Central memory CD8-positive, alpha-beta T cell (primary cell): ENCODE results near the gene MASP1.

Source experiments
- ATAC-seq: fragments of 150-1000 bp; cut with Tn5 transposase; replicated peaks from 2 replicates; pipeline ENCODE4 v1.10.0; 2022; ENCODE audit warnings: mild to moderate bottlenecking, moderate FRiP score, moderate number of reproducible peaks; ENCODE audit not compliant: poor library complexity, severe bottlenecking; ENCODE audit errors: extremely low read depth
- DNase-seq, 2 donors: peaks; one replicate each; pipeline ENCODE4 v3.0.0; 2021; ENCODE audit warnings: low spot score in 2 of 2
- H3K27ac Mint-ChIP-seq: one replicate; pipeline ENCODE4 v1.8.0; 2022; ENCODE audit warnings: low read depth, mild to moderate bottlenecking, moderate library complexity, mixed read lengths
- H3K27me3 Mint-ChIP-seq: one replicate; pipeline ENCODE4 v1.8.0; 2022; ENCODE audit warnings: mixed read lengths
- H3K36me3 Mint-ChIP-seq: one replicate; pipeline ENCODE4 v1.8.0; 2022; ENCODE audit warnings: mild to moderate bottlenecking, moderate library complexity, mixed read lengths; ENCODE audit not compliant: insufficient read depth
- H3K4me1 Mint-ChIP-seq: one replicate; pipeline ENCODE4 v1.8.0; 2022; ENCODE audit warnings: mixed read lengths
- H3K4me3 Mint-ChIP-seq: one replicate; pipeline ENCODE4 v1.8.0; 2022; ENCODE audit warnings: mild to moderate bottlenecking, moderate library complexity, mixed read lengths
- H3K9me3 Mint-ChIP-seq: one replicate; pipeline ENCODE4 v1.8.0; 2022; ENCODE audit warnings: mixed read lengths

The MASP1 gene

GRCh38 chr3:187227658-187228258 is 63.8 kb downstream of the MASP1 start:
- no peak overlapping the region for H3K4me3 Mint-ChIP-seq
- H3K36me3 Mint-ChIP-seq: no peaks in the 10 kb centered on the region
- no peak for ATAC-seq
- no peaks in the 10 kb centered on the region for H3K9me3 Mint-ChIP-seq
- peaks cover 11% of the 10 kb centered on the region for H3K27me3 Mint-ChIP-seq
- DNase-seq: no peak
- no peak overlapping the region for H3K27ac Mint-ChIP-seq
- no peaks in the 10 kb centered on the region for H3K4me1 Mint-ChIP-seq

GRCh38 chr3:187223799-187224198 is 67.7 kb downstream of the MASP1 start:
- H3K4me3 Mint-ChIP-seq: no peak overlapping the region
- H3K9me3 Mint-ChIP-seq: no peaks in the 10 kb centered on the region
- ATAC-seq (no peak), DNase-seq (no peak)
- no peaks in the 10 kb centered on the region for H3K4me1 Mint-ChIP-seq
- H3K27me3 Mint-ChIP-seq: peaks cover 14% of the 10 kb centered on the region
- no peaks in the 10 kb centered on the region for H3K36me3 Mint-ChIP-seq
- no peak overlapping the region for H3K27ac Mint-ChIP-seq

DNA sequence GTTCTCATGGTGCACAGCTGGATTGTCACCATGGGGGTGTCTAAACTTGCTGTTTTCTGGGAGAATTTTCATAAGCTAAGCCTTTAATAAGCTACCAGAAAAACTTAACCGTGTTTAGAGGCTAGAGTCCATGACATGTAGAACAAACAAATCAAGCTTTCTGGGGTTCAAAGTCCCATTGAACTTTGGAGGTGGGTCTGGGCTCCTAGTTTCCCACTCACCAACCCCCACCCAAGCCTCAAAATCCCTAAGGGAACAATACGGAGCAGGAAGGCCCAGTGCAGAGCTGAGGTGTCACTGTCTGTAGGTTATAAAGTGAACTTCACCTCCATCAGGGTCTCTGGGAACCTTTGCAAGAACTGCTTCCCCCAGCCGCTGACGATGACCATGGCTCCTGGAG is 68.7 kb downstream of the MASP1 start:
- H3K27me3 Mint-ChIP-seq: peaks cover 24% of the 10 kb centered on the region
- H3K9me3 Mint-ChIP-seq: no peaks in the 10 kb centered on the region
- H3K4me1 Mint-ChIP-seq: no peaks in the 10 kb centered on the region
- H3K36me3 Mint-ChIP-seq: no peaks in the 10 kb centered on the region
- no peak overlapping the region for H3K4me3 Mint-ChIP-seq
- DNase-seq (no peak), ATAC-seq (no peak)
- no peak overlapping the region for H3K27ac Mint-ChIP-seq

DNA sequence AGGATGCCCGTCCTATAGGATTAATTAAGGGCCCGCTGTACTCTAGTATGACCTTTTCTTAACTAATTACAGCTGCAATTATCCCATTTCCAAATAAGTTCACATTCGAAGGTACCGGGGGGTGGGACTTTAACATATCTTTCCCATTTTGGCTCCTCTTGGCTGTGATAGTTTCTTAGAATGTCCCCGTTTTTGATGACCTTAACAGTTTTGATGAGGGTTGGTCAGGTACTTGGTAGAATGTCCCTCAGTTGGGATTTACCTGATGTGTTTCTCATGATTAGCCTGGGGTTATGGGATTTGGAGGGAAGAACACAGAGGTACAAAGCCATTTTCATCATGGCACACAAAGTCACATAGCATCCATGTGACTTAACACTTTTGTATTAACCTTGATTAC is 76.1 kb downstream of the MASP1 start:
- Mint-ChIP-seq H3K27me3 (peaks cover 16% of the 10 kb centered on the region), H3K4me1 (no peaks in the 10 kb centered on the region)

DNA sequence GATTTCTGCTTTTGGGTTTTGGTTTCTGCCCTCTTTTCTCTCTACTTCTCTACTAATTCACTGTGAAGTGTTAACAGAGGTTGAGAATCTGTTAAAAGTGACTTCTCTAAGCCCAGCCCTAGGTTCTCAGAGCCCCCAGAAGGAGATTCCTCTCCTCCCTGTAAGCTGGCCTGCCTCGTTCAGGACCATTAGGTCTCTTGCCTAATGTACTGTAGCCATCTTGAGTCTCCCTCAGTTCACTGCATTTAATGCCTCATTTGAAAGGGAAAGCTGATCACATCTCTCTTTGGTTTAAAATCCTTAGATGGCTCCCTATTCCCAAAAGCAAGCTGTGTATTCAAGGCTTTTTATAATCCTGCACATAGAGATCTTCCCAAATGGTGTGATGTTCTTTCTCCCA is 77.9 kb downstream of the MASP1 start:
- Mint-ChIP-seq H3K9me3 (no peaks in the 10 kb centered on the region), H3K36me3 (no peaks in the 10 kb centered on the region), H3K27ac (no peak overlapping the region), H3K4me1 (no peaks in the 10 kb centered on the region), H3K27me3 (peaks cover 11% of the 10 kb centered on the region), H3K4me3 (no peak overlapping the region)
- ATAC-seq (no peak), DNase-seq (no peak)

More for the DNA sequence above, 76.1 kb downstream of the MASP1 start:
- no peaks in the 10 kb centered on the region for H3K36me3 Mint-ChIP-seq
- H3K4me3 Mint-ChIP-seq: no peak overlapping the region
- ATAC-seq: no peak
- no peak for DNase-seq
- H3K9me3 Mint-ChIP-seq: no peaks in the 10 kb centered on the region
- H3K27ac Mint-ChIP-seq: no peak overlapping the region

DNA sequence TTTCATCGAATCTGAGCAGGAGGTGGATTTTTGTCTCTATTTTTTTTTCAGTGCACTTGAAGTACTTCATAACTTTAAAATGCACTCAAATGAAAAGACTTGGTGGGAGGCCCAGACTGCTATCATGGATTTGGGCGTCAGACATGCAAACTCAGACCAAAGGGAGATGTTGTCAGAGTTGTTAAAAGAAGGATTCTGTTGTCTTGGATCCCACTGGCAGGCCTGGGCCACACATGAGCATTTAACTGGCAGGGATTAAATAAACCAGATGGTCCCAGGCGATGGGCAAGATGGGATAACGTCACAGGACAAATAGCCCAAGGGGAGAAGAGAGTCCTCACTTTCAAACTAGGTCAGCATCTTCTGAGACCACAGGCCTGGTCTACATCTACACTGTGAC is 78.8 kb downstream of the MASP1 start:
- no peak overlapping the region for H3K4me3 Mint-ChIP-seq

DNA sequence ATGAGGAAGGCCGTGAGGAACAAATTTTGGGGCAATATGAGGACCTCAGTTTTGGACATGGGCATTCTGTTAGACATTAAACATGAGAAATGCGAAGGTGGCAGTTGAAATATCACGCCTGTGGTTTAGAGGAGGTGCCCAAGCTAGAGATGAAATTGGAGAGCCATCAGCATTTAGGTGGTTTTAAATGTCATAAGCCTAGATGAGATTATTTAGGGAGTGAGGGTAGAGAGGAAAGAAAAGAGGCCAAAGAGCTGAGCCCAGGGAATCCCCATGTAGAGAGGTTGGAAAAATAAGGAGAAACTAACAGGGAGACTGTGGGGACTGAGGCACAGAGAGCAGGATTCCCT is 79.4 kb downstream of the MASP1 start:
- H3K9me3 Mint-ChIP-seq: no peaks in the 10 kb centered on the region
- DNase-seq (no peak), ATAC-seq (no peak)
- no peaks in the 10 kb centered on the region for H3K4me1 Mint-ChIP-seq
- H3K36me3 Mint-ChIP-seq: no peaks in the 10 kb centered on the region
- H3K4me3 Mint-ChIP-seq: no peak overlapping the region
- no peaks in the 10 kb centered on the region for H3K27me3 Mint-ChIP-seq
- no peak overlapping the region for H3K27ac Mint-ChIP-seq

More for the DNA sequence above, 78.8 kb downstream of the MASP1 start:
- DNase-seq (no peak), ATAC-seq (no peak)
- no peaks in the 10 kb centered on the region for H3K4me1 Mint-ChIP-seq
- no peaks in the 10 kb centered on the region for H3K36me3 Mint-ChIP-seq
- H3K27ac Mint-ChIP-seq: no peak overlapping the region
- peaks cover 2% of the 10 kb centered on the region for H3K27me3 Mint-ChIP-seq
- no peaks in the 10 kb centered on the region for H3K9me3 Mint-ChIP-seq

- no peaks in the 10 kb centered on the region for H3K36me3 Mint-ChIP-seq
- H3K9me3 Mint-ChIP-seq: no peaks in the 10 kb centered on the region
- ATAC-seq (no peak), DNase-seq (no peak)
- no peak overlapping the region for H3K27ac Mint-ChIP-seq
- H3K27me3 Mint-ChIP-seq: peaks cover 3% of the 10 kb centered on the region
- no peak overlapping the region for H3K4me3 Mint-ChIP-seq
- H3K4me1 Mint-ChIP-seq: no peaks in the 10 kb centered on the region
Measured at GRCh38 chr3:187211532-187212195, 79.9 kb downstream of the MASP1 start.

DNA sequence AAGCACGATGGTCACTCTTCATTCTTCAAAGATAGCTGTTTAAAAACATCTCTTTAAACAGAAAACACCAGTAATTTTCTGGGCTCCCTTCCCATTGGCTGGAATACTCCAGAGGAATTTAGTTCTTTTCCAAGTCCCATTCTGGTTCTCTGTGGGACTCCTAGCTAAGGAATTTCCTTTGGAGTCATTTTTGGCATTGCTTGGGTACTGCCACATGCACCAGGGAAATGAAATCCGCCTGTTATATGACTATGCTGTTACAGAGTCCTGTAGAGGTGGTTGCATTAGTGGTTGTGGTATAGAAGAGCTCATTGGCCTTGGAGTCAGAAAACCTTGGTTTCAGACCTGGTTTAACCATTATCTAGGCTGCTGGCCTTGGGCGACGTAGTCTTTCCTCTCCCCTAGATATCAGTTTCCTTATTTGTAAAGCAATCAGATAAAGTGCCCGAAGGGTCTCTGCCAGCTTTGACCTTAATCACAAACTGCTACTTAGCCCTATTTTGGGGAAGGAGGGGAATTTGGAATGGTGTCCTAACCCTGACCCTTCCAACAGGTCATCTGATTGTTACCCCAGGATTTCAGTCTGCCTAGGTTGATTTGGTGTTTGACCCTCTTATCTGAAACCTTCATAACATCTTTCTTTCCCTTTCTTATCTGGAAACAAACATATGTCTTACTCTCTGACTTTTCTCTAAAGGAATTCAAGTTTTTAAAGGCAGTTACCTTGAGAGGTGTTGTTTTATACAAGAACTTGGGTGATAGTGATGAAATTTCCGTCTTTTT is 80.8 kb downstream of the MASP1 start:
- Mint-ChIP-seq H3K27ac (no peak overlapping the region), H3K9me3 (no peaks in the 10 kb centered on the region), H3K4me3 (no peak overlapping the region), H3K4me1 (no peaks in the 10 kb centered on the region), H3K36me3 (no peaks in the 10 kb centered on the region), H3K27me3 (peaks cover 12% of the 10 kb centered on the region)
- ATAC-seq: no peak
- no peak for DNase-seq

- Mint-ChIP-seq H3K27me3 (peaks cover 18% of the 10 kb centered on the region), H3K4me1 (no peaks in the 10 kb centered on the region), H3K9me3 (no peaks in the 10 kb centered on the region), H3K4me3 (no peak overlapping the region), H3K27ac (no peak overlapping the region), H3K36me3 (no peaks in the 10 kb centered on the region)
- ATAC-seq (no peak), DNase-seq (no peak)
Measured at GRCh38 chr3:187210091-187210490, 81.4 kb downstream of the MASP1 start.

- Mint-ChIP-seq H3K27me3 (peaks cover 24% of the 10 kb centered on the region), H3K9me3 (no peaks in the 10 kb centered on the region), H3K27ac (no peak overlapping the region), H3K36me3 (no peaks in the 10 kb centered on the region), H3K4me1 (no peaks in the 10 kb centered on the region), H3K4me3 (no peak overlapping the region)
- ATAC-seq: no peak
- DNase-seq: no peak
Measured at GRCh38 chr3:187209491-187209890, 82.0 kb downstream of the MASP1 start.

- no peaks in the 10 kb centered on the region for H3K9me3 Mint-ChIP-seq
- no peak overlapping the region for H3K4me3 Mint-ChIP-seq
- DNase-seq: no peak
- H3K27ac Mint-ChIP-seq: no peak overlapping the region
- H3K4me1 Mint-ChIP-seq: no peaks in the 10 kb centered on the region
- no peak for ATAC-seq
- H3K27me3 Mint-ChIP-seq: peaks cover 32% of the 10 kb centered on the region
- no peaks in the 10 kb centered on the region for H3K36me3 Mint-ChIP-seq
Measured at GRCh38 chr3:187208159-187208558, 83.4 kb downstream of the MASP1 start.

DNA sequence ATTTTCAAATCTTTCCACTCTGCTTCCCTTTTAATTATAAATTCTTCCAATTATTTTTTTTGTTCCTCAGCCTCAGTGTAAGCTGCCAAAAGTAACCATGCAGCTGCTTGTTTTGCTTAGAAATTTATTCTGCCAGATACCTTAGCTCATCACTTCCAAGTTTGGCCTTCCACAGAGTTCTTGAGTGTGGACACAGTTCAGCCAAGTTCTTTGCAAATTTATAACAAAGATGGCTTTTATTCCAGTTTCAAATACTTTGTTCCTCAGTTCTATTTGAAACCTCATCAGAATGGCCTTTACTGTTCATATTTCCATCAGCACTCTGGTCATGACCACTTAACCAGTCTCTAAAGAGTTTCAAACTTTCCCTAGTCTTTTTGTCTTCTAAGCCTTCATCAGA is 83.9 kb downstream of the MASP1 start:
- H3K9me3 Mint-ChIP-seq: no peaks in the 10 kb centered on the region
- H3K4me1 Mint-ChIP-seq: no peaks in the 10 kb centered on the region
- DNase-seq (no peak), ATAC-seq (no peak)
- no peak overlapping the region for H3K4me3 Mint-ChIP-seq
- peaks cover 37% of the 10 kb centered on the region for H3K27me3 Mint-ChIP-seq
- H3K36me3 Mint-ChIP-seq: no peaks in the 10 kb centered on the region
- H3K27ac Mint-ChIP-seq: no peak overlapping the region
